GM12878 (cell line): ENCODE results near the gene TMEM19. TPM values are rescaled to one million over a fixed set of nuclear protein-coding genes. Genes with fewer than 3 reads are reported as not detected.

Experiments used
- ATAC-seq: fragments of 200-7000 bp; cut with Tn5 transposase; 3 replicates; pipeline ENCODE4 v1.9.1; 2020; ENCODE audit warnings: mild to moderate bottlenecking, moderate library complexity
- BruUV-seq: library from RNA; stranded (reverse); fragments of 400-500 nt; replicated peaks from 2 replicates; lab custom pipeline; 2021; lab: Mats Ljungman, UMichigan
- CTCF ChIA-PET: fragments of 300-600 bp; sonication (Branson Sonifier 250); formaldehyde crosslinking; extraction: SDS; loops from one replicate; lab custom pipeline; 2021; ENCODE audit warnings: inconsistent platforms; lab: Yijun Ruan, JAX
- POLR2A ChIA-PET: fragments of 350-600 bp; formaldehyde crosslinking; extraction: SDS; loops from one replicate; lab custom pipeline; 2021; ENCODE audit warnings: inconsistent platforms; lab: Charles Lee
- RAD21 ChIA-PET: fragments of 300-600 bp; sonication (Branson Sonifier 250); formaldehyde crosslinking; loops from one replicate; lab custom pipeline; 2023; ENCODE audit warnings: antibody characterized with exemption; ENCODE audit not compliant: unreplicated experiment; lab: Charles Lee
- SMC1A ChIA-PET: fragments of 300-600 bp; sonication (Branson Sonifier 250); formaldehyde crosslinking; loops from one replicate; lab custom pipeline; 2023; ENCODE audit not compliant: unreplicated experiment, uncharacterized antibody; lab: Charles Lee
- DNase-seq: peaks from one replicate; pipeline ENCODE4 v3.0.0-alpha.2; 2011; ENCODE audit warnings: low read depth, low spot score
- FAIRE-seq: peaks from 3 replicates; lab custom pipeline; 2011; peaks lifted over from hg19 to GRCh38; lab: Jason Lieb, UNC
- H2AFZ ChIP-seq: 2 replicates; pipeline ENCODE4 v1.6.0; 2011; ENCODE audit warnings: low read depth, low read length, control low read depth; ENCODE audit not compliant: control insufficient read depth
- H3K27ac ChIP-seq: 2 replicates; pipeline ENCODE4 v1.5.1; 2011; ENCODE audit warnings: control low read depth; ENCODE audit not compliant: control insufficient read depth, insufficient read depth
- H3K27me3 ChIP-seq, 2 experiments: replicated peaks in 1 of 2; 2 replicates each; pipeline versions ENCODE4 v1.6.0 to v1.6.1; 2011; ENCODE audit warnings: low read length in 1 of 2; ENCODE audit not compliant: control insufficient read depth in 2 of 2, insufficient read depth in 2 of 2
- H3K36me3 ChIP-seq, 2 experiments: 2 replicates each; pipeline ENCODE4 v1.5.1; 2011; ENCODE audit warnings: low read length in 1 of 2; ENCODE audit not compliant: control insufficient read depth in 2 of 2, insufficient read depth in 2 of 2
- H3K4me1 ChIP-seq: 2 replicates; pipeline ENCODE4 v1.6.1; 2011; ENCODE audit warnings: mild to moderate bottlenecking, low read length, moderate library complexity, mixed read lengths; ENCODE audit not compliant: control insufficient read depth, insufficient read depth
- H3K4me2 ChIP-seq: 2 replicates; pipeline ENCODE4 v1.6.0; 2011; ENCODE audit warnings: control low read depth; ENCODE audit not compliant: control insufficient read depth, insufficient read depth
- H3K4me3 ChIP-seq: fragments of 200-600 bp; sonication (generic); 2 replicates; pipeline ENCODE4 v1.5.1; 2016
- H3K79me2 ChIP-seq: 2 replicates; pipeline ENCODE4 v1.6.0; 2011; ENCODE audit warnings: low read length; ENCODE audit not compliant: control insufficient read depth, insufficient read depth
- H3K9ac ChIP-seq: 2 replicates; pipeline ENCODE4 v1.8.0; 2011; ENCODE audit warnings: low read length, control low read depth, mixed read lengths; ENCODE audit not compliant: control insufficient read depth, insufficient read depth
- H3K9me3 ChIP-seq: replicated peaks from 3 replicates; pipeline ENCODE4 v1.5.1; 2011; ENCODE audit warnings: mild to moderate bottlenecking, low read length; ENCODE audit not compliant: control insufficient read depth, insufficient read depth
- H4K20me1 ChIP-seq: 2 replicates; pipeline ENCODE4 v1.6.0; 2011; ENCODE audit not compliant: control insufficient read depth, insufficient read depth
- FOXK2 ChIP-seq: fragments of 450-650 bp; IDR thresholded peaks from 2 replicates; pipeline ENCODE4 v1.6.1; 2017; ENCODE audit warnings: mild to moderate bottlenecking, moderate library complexity
- NFXL1 ChIP-seq: fragments of 450-650 bp; IDR thresholded peaks from 2 replicates; pipeline ENCODE4 v1.6.1; 2017; ENCODE audit warnings: antibody characterized with exemption, mild to moderate bottlenecking, borderline replicate concordance
- RB1 ChIP-seq: fragments of 450-650 bp; formaldehyde crosslinking; IDR thresholded peaks from 2 replicates; pipeline ENCODE4 v1.6.1; 2017; ENCODE audit warnings: mild to moderate bottlenecking, borderline replicate concordance
- SUPT20H ChIP-seq: IDR thresholded peaks from 2 replicates; pipeline ENCODE4 v1.6.1; 2011; ENCODE audit warnings: low read depth, mild to moderate bottlenecking, low read length, moderate library complexity, borderline replicate concordance; ENCODE audit not compliant: control insufficient read depth
- WRNIP1 ChIP-seq: IDR thresholded peaks from 2 replicates; pipeline ENCODE4 v1.6.1; 2011; ENCODE audit warnings: low read depth, low read length, improper control_type of control experiment, borderline replicate concordance
- ZNF384 ChIP-seq: IDR thresholded peaks from 2 replicates; pipeline ENCODE4 v1.6.1; 2012; ENCODE audit warnings: low read depth, mild to moderate bottlenecking, low read length, improper control_type of control experiment, borderline replicate concordance
- WGBS: methylation state at CpG from one replicate; pipeline ENCODE4 v1.1.6; 2016; ENCODE audit warnings: low lambda C conversion rate; ENCODE audit not compliant: insufficient replicate concordance, insufficient coverage; ENCODE audit errors: missing lambda C conversion rate; 5-methylcytosine and 5-hydroxymethylcytosine counted together
- in situ Hi-C: fragments of 300-500 bp; cut with MboI; formaldehyde crosslinking; loops from 9 replicates; pipeline ENCODE4 v1.14.3; 2018; ENCODE audit warnings: mixed read lengths
- intact Hi-C: fragments of 100-400 bp; cut with micrococcal nuclease; formaldehyde crosslinking; loops from one replicate; pipeline ENCODE4 v1.14.2; 2022; ENCODE audit not compliant: unreplicated experiment
- polyA plus RNA-seq, 11 experiments: library from polyadenylated mRNA; depleted of rRNA in 4 of 11; unstranded in 6 of 11; stranded (reverse) in 5 of 11; fragments of >200 nt; fragmentation: Nextera tagmentation in 4 of 11; fragmentation: Illumina TruSeq in 1 of 11; extraction: Ambion mirVana in 4 of 11; extraction: Trizol in 1 of 11; gene quantifications; 1 replicate in 1 of 11; 2 replicates in 10 of 11; pipeline versions ENCODE4 v1.2.1 to v1.2.3, GENCODE V29; 2011 to 2016; ENCODE audit warnings: inconsistent platforms in 2 of 11, missing spikeins in 2 of 11, low read depth in 1 of 11
- total RNA-seq, 4 experiments: library from RNA; depleted of rRNA in 3 of 4; stranded (reverse); fragments of >200 nt in 3 of 4; fragmentation: Illumina TruSeq in 1 of 4; extraction: Trizol in 1 of 4; gene quantifications; 2 replicates each; pipeline versions ENCODE4 v1.2.1 to v1.2.3, GENCODE V29; 2013 to 2021
- TF ChIP-seq, protein P1 (sequence below): fragments of 450-650 bp; formaldehyde crosslinking; IDR thresholded peaks from 2 replicates; pipeline ENCODE4 v1.4.0; 2020; ENCODE audit warnings: mild to moderate bottlenecking, moderate library complexity
- TF ChIP-seq, protein P2 (sequence below): IDR thresholded peaks from 2 replicates; pipeline ENCODE4 v1.6.1; 2012; ENCODE audit warnings: mild to moderate bottlenecking, low read depth, low read length

The TMEM19 gene
- total and polyA plus RNA-seq, 10 of the 15 experiments (the other 5 are each of a cell fraction or from before 2014, with no cell fraction given): 26.7 to 54.9 (median 39.3) TPM

- Histone ChIP-seq H3K27me3 (no peaks in the 10 kb centered on the region), H2AFZ (no peak overlapping the region), H3K36me3 (no peaks in the 10 kb centered on the region), H3K27ac (no peak overlapping the region), H3K9me3 (0 out of 3 replicates have a peak, but pooled peaks cover 2% of the 10 kb centered on the region), H3K9ac (no peak overlapping the region), H3K79me2 (no peaks in the 10 kb centered on the region), H3K4me3 (no peak overlapping the region), H4K20me1 (no peaks in the 10 kb centered on the region), H3K4me1 (no peaks in the 10 kb centered on the region), H3K4me2 (no peak overlapping the region)
- DNase-seq (no peak), FAIRE-seq (no peak), ATAC-seq (no peak)
- intact Hi-C loops: no loop called here
- BruUV-seq: no TSS peak
- RAD21 ChIA-PET: no interaction called here
- CTCF ChIA-PET: interaction anchor here (1.0 kb wide), 1 partner anchor 9 kb away, joined by 3 read pairs; no protein-coding TSS in a partner anchor
- no peak for TF ChIP-seq NFXL1
- TF ChIP-seq WRNIP1: no peak
- no peak for TF ChIP-seq RB1
- TF ChIP-seq ZNF384: no peak
- TF ChIP-seq SUPT20H: no peak
- TF ChIP-seq, protein P1, sequence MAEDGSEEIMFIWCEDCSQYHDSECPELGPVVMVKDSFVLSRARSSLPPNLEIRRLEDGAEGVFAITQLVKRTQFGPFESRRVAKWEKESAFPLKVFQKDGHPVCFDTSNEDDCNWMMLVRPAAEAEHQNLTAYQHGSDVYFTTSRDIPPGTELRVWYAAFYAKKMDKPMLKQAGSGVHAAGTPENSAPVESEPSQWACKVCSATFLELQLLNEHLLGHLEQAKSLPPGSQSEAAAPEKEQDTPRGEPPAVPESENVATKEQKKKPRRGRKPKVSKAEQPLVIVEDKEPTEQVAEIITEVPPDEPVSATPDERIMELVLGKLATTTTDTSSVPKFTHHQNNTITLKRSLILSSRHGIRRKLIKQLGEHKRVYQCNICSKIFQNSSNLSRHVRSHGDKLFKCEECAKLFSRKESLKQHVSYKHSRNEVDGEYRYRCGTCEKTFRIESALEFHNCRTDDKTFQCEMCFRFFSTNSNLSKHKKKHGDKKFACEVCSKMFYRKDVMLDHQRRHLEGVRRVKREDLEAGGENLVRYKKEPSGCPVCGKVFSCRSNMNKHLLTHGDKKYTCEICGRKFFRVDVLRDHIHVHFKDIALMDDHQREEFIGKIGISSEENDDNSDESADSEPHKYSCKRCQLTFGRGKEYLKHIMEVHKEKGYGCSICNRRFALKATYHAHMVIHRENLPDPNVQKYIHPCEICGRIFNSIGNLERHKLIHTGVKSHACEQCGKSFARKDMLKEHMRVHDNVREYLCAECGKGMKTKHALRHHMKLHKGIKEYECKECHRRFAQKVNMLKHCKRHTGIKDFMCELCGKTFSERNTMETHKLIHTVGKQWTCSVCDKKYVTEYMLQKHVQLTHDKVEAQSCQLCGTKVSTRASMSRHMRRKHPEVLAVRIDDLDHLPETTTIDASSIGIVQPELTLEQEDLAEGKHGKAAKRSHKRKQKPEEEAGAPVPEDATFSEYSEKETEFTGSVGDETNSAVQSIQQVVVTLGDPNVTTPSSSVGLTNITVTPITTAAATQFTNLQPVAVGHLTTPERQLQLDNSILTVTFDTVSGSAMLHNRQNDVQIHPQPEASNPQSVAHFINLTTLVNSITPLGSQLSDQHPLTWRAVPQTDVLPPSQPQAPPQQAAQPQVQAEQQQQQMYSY (CRISPR knock-in tag): no peak
- no peak for TF ChIP-seq FOXK2
- TF ChIP-seq, protein P2, sequence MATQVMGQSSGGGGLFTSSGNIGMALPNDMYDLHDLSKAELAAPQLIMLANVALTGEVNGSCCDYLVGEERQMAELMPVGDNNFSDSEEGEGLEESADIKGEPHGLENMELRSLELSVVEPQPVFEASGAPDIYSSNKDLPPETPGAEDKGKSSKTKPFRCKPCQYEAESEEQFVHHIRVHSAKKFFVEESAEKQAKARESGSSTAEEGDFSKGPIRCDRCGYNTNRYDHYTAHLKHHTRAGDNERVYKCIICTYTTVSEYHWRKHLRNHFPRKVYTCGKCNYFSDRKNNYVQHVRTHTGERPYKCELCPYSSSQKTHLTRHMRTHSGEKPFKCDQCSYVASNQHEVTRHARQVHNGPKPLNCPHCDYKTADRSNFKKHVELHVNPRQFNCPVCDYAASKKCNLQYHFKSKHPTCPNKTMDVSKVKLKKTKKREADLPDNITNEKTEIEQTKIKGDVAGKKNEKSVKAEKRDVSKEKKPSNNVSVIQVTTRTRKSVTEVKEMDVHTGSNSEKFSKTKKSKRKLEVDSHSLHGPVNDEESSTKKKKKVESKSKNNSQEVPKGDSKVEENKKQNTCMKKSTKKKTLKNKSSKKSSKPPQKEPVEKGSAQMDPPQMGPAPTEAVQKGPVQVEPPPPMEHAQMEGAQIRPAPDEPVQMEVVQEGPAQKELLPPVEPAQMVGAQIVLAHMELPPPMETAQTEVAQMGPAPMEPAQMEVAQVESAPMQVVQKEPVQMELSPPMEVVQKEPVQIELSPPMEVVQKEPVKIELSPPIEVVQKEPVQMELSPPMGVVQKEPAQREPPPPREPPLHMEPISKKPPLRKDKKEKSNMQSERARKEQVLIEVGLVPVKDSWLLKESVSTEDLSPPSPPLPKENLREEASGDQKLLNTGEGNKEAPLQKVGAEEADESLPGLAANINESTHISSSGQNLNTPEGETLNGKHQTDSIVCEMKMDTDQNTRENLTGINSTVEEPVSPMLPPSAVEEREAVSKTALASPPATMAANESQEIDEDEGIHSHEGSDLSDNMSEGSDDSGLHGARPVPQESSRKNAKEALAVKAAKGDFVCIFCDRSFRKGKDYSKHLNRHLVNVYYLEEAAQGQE: no peak
- SMC1A ChIA-PET: no interaction called here
- POLR2A ChIA-PET: no interaction called here
- 65% methylated on average over 7 of the region's 7 CpGs for WGBS
- in situ Hi-C loops: no loop called here
Measured at GRCh38 chr12:71710276-71711125, 24.6 kb downstream of the TMEM19 start.
